Duodenal mucosa (tissue), 2 donors: ENCODE data around the gene CCSER1.

Experiments
- H3K27ac ChIP-seq: one replicate; pipeline ENCODE4 v1.7.0; 2013; ENCODE audit warnings: low read depth, low read length
- H3K27me3 ChIP-seq, 2 donors: one replicate each; pipeline ENCODE4 v1.7.0; 2013; ENCODE audit warnings: low read length in 2 of 2, control low read depth in 1 of 2; ENCODE audit not compliant: insufficient read depth in 2 of 2, control insufficient read depth in 1 of 2
- H3K36me3 ChIP-seq, 2 donors: one replicate each; pipeline ENCODE4 v1.7.0; 2013; ENCODE audit warnings: low read length in 2 of 2, control low read depth in 1 of 2; ENCODE audit not compliant: insufficient read depth in 2 of 2, control insufficient read depth in 1 of 2
- H3K4me1 ChIP-seq, 2 donors: one replicate each; pipeline ENCODE4 v1.7.0; 2013; ENCODE audit warnings: low read length in 2 of 2, control low read depth in 1 of 2; ENCODE audit not compliant: insufficient read depth in 2 of 2, control insufficient read depth in 1 of 2
- H3K4me3 ChIP-seq, 2 donors: one replicate each; pipeline ENCODE4 v1.7.0; 2013; ENCODE audit warnings: low read length in 2 of 2, low read depth in 1 of 2
- H3K9ac ChIP-seq, 2 donors: one replicate each; pipeline ENCODE4 v1.7.0; 2013; ENCODE audit warnings: low read length in 2 of 2, low read depth in 1 of 2
- H3K9me3 ChIP-seq, 2 donors: one replicate each; pipeline ENCODE4 v1.7.0; 2013; ENCODE audit warnings: low read length in 2 of 2, control low read depth in 1 of 2; ENCODE audit not compliant: control insufficient read depth in 1 of 2

Gene CCSER1

DNA sequence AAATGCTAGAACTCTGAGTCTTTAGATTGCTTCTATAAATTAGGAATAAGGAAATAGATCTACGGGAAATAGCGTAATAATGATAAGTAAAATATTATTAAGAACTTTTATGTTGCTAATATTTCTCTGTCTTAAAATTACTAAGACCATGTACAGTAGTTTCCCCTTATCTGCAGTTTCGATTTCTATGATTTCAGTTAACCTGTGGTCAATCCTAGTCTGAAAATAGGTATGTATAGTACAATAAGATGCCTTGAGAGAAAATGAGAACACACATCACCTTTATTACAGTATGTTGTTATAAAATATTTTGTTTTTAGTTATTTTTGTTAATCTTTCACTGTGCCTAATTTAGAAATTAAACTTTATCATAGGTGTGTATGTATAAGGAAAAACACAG lies 92.6 kb downstream of the CCSER1 start:
- Histone ChIP-seq H3K36me3 (no peaks in the 10 kb centered on the region), H3K9me3 (peaks cover 0 to 2% of the 10 kb centered on the region in 2 donors), H3K4me3 (no peak overlapping the region), H3K4me1 (peaks cover 4 to 13% of the 10 kb centered on the region in 2 donors), H3K27ac (no peak overlapping the region), H3K9ac (no peak overlapping the region), H3K27me3 (no peaks in the 10 kb centered on the region)

DNA sequence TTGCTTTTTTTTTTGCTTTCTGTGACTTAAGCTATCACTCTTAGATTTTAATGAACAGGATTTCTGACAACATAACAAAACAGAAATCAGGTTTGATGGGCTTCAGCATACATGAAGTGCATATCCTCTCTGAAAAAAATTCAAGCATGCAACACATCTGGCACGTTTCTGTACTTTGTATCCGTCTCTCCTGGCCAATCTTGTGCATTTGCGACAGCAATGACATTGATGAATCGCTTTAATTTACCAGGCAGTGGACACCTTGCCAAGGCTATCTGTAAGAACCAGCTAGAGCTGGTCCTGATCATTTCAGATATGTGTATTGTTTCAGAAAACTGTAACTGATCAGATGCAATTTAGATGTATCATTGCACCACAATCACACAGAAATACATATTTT lies 93.3 kb downstream of the CCSER1 start:
- H3K4me3 ChIP-seq = no peak overlapping the region

DNA sequence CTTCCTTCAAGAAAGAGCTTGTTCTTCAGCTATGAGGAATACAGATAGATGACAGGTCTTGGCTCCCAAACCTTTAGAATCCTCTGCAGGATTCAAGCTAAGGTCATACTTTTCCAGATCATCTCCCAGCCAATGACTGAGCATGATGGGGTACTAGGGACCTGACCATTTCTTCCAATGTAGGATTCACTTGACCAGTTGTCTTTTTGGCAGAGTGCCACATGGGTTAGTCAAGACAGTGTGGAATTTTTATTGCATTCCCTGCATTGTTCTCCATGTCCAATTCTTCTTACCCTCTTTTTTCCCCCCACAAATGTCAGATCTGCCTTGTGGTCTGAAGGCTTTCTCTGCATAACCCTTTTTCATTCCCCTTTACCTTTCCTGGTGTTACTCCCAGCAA lies 99.5 kb downstream of the CCSER1 start:
- Histone ChIP-seq H3K4me3 (no peak overlapping the region), H3K27ac (no peak overlapping the region), H3K4me1 (no peaks in the 10 kb centered on the region), H3K36me3 (no peaks in the 10 kb centered on the region), H3K9me3 (no peaks in the 10 kb centered on the region), H3K9ac (no peak overlapping the region), H3K27me3 (no peaks in the 10 kb centered on the region)

More for the DNA sequence above, 93.3 kb downstream of the CCSER1 start:
- H3K9ac ChIP-seq = no peak overlapping the region
- H3K36me3 ChIP-seq = no peaks in the 10 kb centered on the region
- H3K27ac ChIP-seq = no peak overlapping the region
- H3K4me1 ChIP-seq = peaks cover 4 to 7% of the 10 kb centered on the region in 2 donors
- no peaks in the 10 kb centered on the region for H3K27me3 ChIP-seq
- peaks cover 0 to 2% of the 10 kb centered on the region in 2 donors for H3K9me3 ChIP-seq

DNA sequence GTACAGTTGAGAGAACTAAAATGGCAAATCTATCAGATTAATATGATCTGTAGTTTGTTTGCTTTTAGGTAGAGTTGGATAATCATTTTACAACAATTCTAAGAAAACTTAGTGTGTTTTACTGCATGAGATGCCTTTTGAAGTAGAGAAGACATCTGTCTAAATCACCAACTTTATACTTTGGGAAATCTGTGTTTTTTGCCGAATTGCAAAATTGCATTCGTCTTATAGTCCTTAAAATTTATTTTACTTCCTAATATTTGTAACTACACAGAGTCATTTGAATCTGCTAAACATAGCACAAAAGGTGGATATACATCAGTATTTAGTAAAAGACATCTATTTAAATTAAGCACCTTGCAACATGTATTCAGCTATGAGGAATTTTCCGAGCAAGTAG lies 100.0 kb downstream of the CCSER1 start:
- Histone ChIP-seq H3K36me3 (no peaks in the 10 kb centered on the region), H3K4me1 (no peaks in the 10 kb centered on the region), H3K27me3 (no peaks in the 10 kb centered on the region), H3K9me3 (no peaks in the 10 kb centered on the region), H3K9ac (no peak overlapping the region), H3K27ac (no peak overlapping the region), H3K4me3 (no peak overlapping the region)

DNA sequence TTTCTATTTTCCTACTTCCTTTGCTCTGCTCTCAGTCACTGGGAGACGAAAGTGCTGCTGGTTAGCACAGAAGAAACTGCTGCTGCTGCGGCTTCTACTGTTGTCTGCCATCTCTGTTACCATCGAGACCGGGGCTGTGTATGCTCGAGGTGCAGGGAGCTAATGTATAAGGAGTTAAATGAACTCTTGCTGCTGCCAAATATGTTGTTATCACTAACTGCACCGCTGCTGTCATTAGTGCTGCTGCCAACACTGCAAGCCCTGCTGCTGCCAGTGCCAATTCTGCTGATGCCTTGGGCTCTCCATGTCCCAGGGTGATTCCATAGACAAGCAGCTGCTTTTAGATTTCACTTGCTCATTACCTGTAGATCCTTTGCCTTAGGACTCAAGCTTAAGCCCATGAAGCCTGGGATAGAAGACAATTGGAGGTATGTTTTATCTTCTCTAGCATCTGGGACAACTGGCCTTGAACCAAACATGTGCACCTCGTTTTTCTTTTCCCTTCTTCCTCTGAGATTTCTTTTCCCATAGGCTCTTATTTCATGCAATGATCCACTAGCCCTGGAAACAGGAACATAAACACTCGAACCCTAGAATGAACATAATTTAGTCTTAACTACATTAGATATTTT lies 107.8 kb downstream of the CCSER1 start:
- Histone ChIP-seq H3K4me3 (no peak overlapping the region), H3K27ac (no peak overlapping the region), H3K9ac (no peak overlapping the region)

DNA sequence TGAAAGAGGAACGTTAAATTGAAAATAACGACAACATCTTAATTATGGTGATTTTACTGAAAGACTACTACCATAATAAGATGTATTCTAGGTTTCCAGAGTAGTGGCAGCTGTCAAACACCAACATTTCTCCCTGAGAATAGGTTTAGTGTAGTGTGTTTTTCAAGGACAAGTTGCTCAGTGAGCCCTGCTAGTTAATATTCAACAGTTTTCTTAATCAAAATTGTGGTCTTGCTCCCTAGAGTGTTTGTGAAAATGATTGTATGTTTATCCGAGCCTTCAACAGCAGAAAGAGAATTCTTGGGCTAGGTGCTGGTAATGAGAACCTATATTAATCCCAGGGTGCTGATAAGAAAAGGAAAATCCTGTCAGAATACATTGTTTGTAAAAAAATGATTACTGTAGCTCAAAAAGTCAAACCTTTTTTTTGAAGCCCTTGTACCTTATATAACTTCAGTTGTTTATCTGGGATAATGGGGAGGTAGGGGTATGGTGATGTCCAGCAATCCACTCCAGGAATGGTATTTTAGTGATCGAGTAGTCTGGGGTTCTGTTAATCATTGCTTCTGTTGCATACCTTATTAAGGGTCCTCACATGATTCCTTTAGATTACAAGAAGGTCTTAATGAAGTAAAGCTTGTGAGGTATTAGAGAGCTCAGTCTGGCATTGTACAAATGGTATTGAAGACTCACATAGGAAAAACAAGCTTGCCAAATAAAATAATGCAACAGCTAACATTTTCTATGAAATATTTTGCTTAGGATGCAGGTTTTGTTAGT lies 110.7 kb downstream of the CCSER1 start:
- Histone ChIP-seq H3K4me1 (no peaks in the 10 kb centered on the region), H3K27ac (no peak overlapping the region), H3K36me3 (no peaks in the 10 kb centered on the region), H3K27me3 (no peaks in the 10 kb centered on the region), H3K4me3 (no peak overlapping the region), H3K9ac (no peak overlapping the region), H3K9me3 (no peaks in the 10 kb centered on the region)

More for the DNA sequence above, 107.8 kb downstream of the CCSER1 start:
- no peaks in the 10 kb centered on the region for H3K4me1 ChIP-seq
- no peaks in the 10 kb centered on the region for H3K27me3 ChIP-seq
- H3K9me3 ChIP-seq = no peaks in the 10 kb centered on the region
- H3K36me3 ChIP-seq = no peaks in the 10 kb centered on the region

DNA sequence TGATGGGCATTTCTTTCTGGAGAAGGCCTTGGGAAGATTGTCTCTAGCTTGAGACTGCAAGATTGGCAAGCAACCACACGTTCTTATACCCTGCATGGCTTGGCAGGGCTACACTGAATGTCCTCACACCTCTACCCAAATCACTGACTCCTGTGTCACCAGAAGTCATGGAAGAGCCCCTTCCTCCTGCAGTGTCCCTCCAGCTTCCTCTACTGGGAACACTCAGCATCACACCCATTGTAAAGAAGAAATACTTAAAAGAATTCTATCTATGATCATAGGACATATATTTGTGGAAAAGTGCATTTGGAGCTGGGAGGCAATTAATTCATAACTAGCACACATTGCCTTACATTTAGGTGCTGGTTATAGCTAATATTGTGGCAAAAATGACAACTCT lies 113.1 kb downstream of the CCSER1 start:
- Histone ChIP-seq H3K9ac (no peak overlapping the region), H3K4me3 (no peak overlapping the region), H3K27ac (no peak overlapping the region), H3K9me3 (no peaks in the 10 kb centered on the region), H3K27me3 (no peaks in the 10 kb centered on the region), H3K4me1 (no peaks in the 10 kb centered on the region), H3K36me3 (no peaks in the 10 kb centered on the region)

DNA sequence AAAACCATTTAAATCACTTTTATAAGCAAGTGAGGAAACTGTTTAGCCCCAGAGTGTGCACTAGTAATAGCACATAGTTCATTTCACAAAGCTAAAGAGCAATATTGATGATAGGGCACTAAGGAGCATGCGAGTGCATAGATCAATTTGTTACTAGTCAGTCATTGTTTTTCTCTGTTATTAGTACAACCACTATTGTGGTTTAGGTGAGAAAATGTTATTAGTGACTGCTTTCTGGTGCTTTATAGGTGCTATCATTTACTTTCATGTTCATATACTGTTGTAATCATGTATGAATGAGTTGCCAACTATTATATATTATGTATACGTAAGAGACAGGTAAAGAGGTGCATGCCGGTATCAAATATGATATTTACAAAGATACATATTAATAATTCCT lies 113.8 kb downstream of the CCSER1 start:
- no peaks in the 10 kb centered on the region for H3K9me3 ChIP-seq
- no peaks in the 10 kb centered on the region for H3K27me3 ChIP-seq
- H3K9ac ChIP-seq = no peak overlapping the region
- H3K4me3 ChIP-seq = no peak overlapping the region
- no peak overlapping the region for H3K27ac ChIP-seq
- H3K36me3 ChIP-seq = no peaks in the 10 kb centered on the region
- H3K4me1 ChIP-seq = no peaks in the 10 kb centered on the region

DNA sequence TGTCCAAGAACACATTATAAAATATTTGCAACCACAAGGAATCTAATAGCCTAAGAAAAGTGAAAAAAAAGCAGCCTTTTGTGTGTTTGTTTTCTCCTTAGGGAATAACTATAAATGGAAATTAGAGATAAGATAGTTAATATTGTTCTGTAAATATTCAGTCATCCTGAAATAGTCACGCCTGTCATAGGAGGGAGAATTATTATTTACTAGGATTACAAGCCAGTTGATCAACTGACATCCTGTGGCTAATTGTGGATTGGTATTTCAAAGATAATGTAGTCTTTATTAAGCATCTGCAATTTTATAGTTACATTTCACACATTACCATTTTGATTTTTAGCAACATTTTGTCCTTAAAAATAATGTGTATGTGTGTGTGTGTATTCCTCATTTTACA lies 118.6 kb downstream of the CCSER1 start:
- H3K27ac ChIP-seq = no peak overlapping the region
- no peaks in the 10 kb centered on the region for H3K36me3 ChIP-seq
- H3K4me3 ChIP-seq = no peak overlapping the region
- no peaks in the 10 kb centered on the region for H3K4me1 ChIP-seq
- no peak overlapping the region for H3K9ac ChIP-seq
- no peaks in the 10 kb centered on the region for H3K27me3 ChIP-seq
- no peaks in the 10 kb centered on the region for H3K9me3 ChIP-seq

DNA sequence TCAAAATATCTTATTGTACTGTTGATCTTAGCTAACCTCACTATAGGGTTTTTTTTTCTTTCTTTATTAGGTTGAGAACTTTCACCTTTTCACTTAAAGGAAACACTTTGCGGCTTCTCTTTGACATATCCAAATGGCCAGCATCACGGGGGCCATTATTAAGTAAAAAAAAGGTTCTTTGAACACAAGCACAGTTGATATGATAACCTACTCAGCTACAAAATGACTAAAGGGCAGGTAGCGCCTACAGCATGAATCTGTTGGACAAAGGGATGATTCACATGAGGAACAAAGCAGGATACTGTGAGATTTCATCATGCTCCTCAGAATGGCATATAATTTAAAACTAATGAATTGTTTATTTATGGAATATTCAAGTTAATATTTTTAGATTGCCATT lies 119.6 kb downstream of the CCSER1 start:
- Histone ChIP-seq H3K9ac (no peak overlapping the region), H3K27ac (no peak overlapping the region)

More for the DNA sequence above, 119.6 kb downstream of the CCSER1 start:
- Histone ChIP-seq H3K36me3 (no peaks in the 10 kb centered on the region), H3K9me3 (no peaks in the 10 kb centered on the region), H3K4me3 (no peak overlapping the region), H3K27me3 (no peaks in the 10 kb centered on the region), H3K4me1 (no peaks in the 10 kb centered on the region)
